ENCODE data around the gene SCAMP2.
"Not testable (repeated sequence)": the region's sequence is repeated elsewhere in the genome, so short reads cannot be mapped to it uniquely, and the experiment has no call there.

The SCAMP2 gene

GRCh38 chr15:74873036-74873755, at the start of gene SCAMP2:
TSS of gene SCAMP2 (minus strand) at chr15:74873365. CDS start at chr15:74873255, 110 bp downstream.
- peak; percentile 89 for DNase-seq

GRCh38 chr15:74920456-74920855, 47.3 kb upstream of the SCAMP2 start:
- no peak for DNase-seq

- DNase-seq = no peak
Observed at GRCh38 chr15:74917676-74918075, 44.5 kb upstream of the SCAMP2 start.

GRCh38 chr15:74913799-74914198, 40.6 kb upstream of the SCAMP2 start:
- not testable (repeated sequence) for DNase-seq

- DNase-seq = no peak
Observed at GRCh38 chr15:74913041-74913440, 39.9 kb upstream of the SCAMP2 start.

- DNase-seq = no peak
Observed at GRCh38 chr15:74908635-74909034, 35.5 kb upstream of the SCAMP2 start.

GRCh38 chr15:74907163-74907870, 34.2 kb upstream of the SCAMP2 start:
- DNase-seq = no peak

GRCh38 chr15:74906450-74907162, 33.4 kb upstream of the SCAMP2 start, which contains the start of gene FAM219B:
TSS of gene FAM219B (minus strand) at chr15:74906851. CDS start at chr15:74906800, 51 bp downstream.
- DNase-seq = peak; percentile 79

GRCh38 chr15:74906067-74906449, 32.9 kb upstream of the SCAMP2 start:
- DNase-seq = no peak

- DNase-seq = no peak
Observed at GRCh38 chr15:74904190-74904805, 31.1 kb upstream of the SCAMP2 start.

GRCh38 chr15:74903676-74904075, 30.5 kb upstream of the SCAMP2 start:
- DNase-seq = no peak

GRCh38 chr15:74902295-74903075, 29.3 kb upstream of the SCAMP2 start:
- DNase-seq = no peak

GRCh38 chr15:74901612-74902063, 28.5 kb upstream of the SCAMP2 start:
- DNase-seq = peak; percentile 3

GRCh38 chr15:74897300-74897701, 24.1 kb upstream of the SCAMP2 start:
- no peak for DNase-seq

- no peak for DNase-seq
Observed at GRCh38 chr15:74896316-74896715, 23.2 kb upstream of the SCAMP2 start.

GRCh38 chr15:74895830-74896229, 22.7 kb upstream of the SCAMP2 start:
- DNase-seq = no peak

GRCh38 chr15:74894383-74894782, 21.2 kb upstream of the SCAMP2 start:
- DNase-seq = not testable (repeated sequence)

GRCh38 chr15:74893627-74894026, 20.5 kb upstream of the SCAMP2 start:
- DNase-seq = no peak

GRCh38 chr15:74892931-74893330, 19.8 kb upstream of the SCAMP2 start:
- no peak for DNase-seq

- no peak for DNase-seq
Observed at GRCh38 chr15:74892313-74892712, 19.1 kb upstream of the SCAMP2 start.

GRCh38 chr15:74891469-74891868, 18.3 kb upstream of the SCAMP2 start:
- DNase-seq = no peak

GRCh38 chr15:74890665-74890960, 17.4 kb upstream of the SCAMP2 start:
- no peak for DNase-seq

All from NCI-H146 (cell line).